Activated gamma-delta T cell treated with anti-CD3 and anti-CD28 coated beads, Interleukin-2, amount 50 U/mL, for 16 hours (primary cell): ENCODE measurements around the gene TMEM167A.

Experiments
- DNase-seq: peaks from one replicate; pipeline ENCODE4 v3.0.0-alpha.2; 2020; ENCODE audit warnings: low read depth

TMEM167A gene

GRCh38 chr5:83076742-83077661 is at the start of gene TMEM167A, which contains the start of gene XRCC4:
TMEM167A (minus strand) TSS chr5:83077394; CDS start chr5:83077323, 71 bp downstream.
XRCC4 (plus strand) TSS chr5:83077547; CDS start chr5:83104920, 27,373 bp downstream.
- DNase-seq, result peak; percentile 92

- DNase-seq, result no peak
These were observed 49.3 kb upstream of the TMEM167A start for GRCh38 chr5:83126501-83126900.

GRCh38 chr5:83125560-83125959 is 48.4 kb upstream of the TMEM167A start:
- no peak for DNase-seq

GRCh38 chr5:83124593-83124992 is 47.4 kb upstream of the TMEM167A start:
- no peak for DNase-seq

- DNase-seq, result no peak
These were observed 41.8 kb upstream of the TMEM167A start for GRCh38 chr5:83118976-83119375.

- DNase-seq, result no peak
These were observed 41.3 kb upstream of the TMEM167A start for GRCh38 chr5:83118471-83118870.

GRCh38 chr5:83115816-83116215 is 38.6 kb upstream of the TMEM167A start:
- no peak for DNase-seq

GRCh38 chr5:83109380-83109779 is 32.2 kb upstream of the TMEM167A start:
- no peak for DNase-seq

GRCh38 chr5:83107692-83108420 is 30.7 kb upstream of the TMEM167A start:
- DNase-seq, result no peak

- DNase-seq, result no peak
These were observed 26.8 kb upstream of the TMEM167A start for GRCh38 chr5:83104021-83104420.

- no peak for DNase-seq
These were observed 25.3 kb upstream of the TMEM167A start for GRCh38 chr5:83102364-83102980.

GRCh38 chr5:83101514-83101913 is 24.3 kb upstream of the TMEM167A start:
- no peak for DNase-seq

GRCh38 chr5:83099445-83099844 is 22.3 kb upstream of the TMEM167A start:
- no peak for DNase-seq

GRCh38 chr5:83099001-83099400 is 21.8 kb upstream of the TMEM167A start:
- DNase-seq, result no peak

GRCh38 chr5:83097689-83098231 is 20.6 kb upstream of the TMEM167A start:
- DNase-seq, result no peak

GRCh38 chr5:83096660-83097339 is 19.6 kb upstream of the TMEM167A start:
- DNase-seq, result no peak

- no peak for DNase-seq
These were observed 18.9 kb upstream of the TMEM167A start for GRCh38 chr5:83095957-83096539.

GRCh38 chr5:83095163-83095956 is 18.2 kb upstream of the TMEM167A start:
- no peak for DNase-seq

- DNase-seq, result no peak
These were observed 16.5 kb upstream of the TMEM167A start for GRCh38 chr5:83093692-83094091.

- DNase-seq, result no peak
These were observed 15.4 kb upstream of the TMEM167A start for GRCh38 chr5:83092619-83093018.
